Fibroblast of lung (primary cell): ENCODE measurements around the gene N4BP2L2. TPM values are rescaled to one million over a fixed set of nuclear protein-coding genes. Genes with fewer than 3 reads are reported as not detected.

Source experiments
- DNase-seq, 2 donors: peaks; one replicate each; pipeline versions ENCODE4 v3.0.0 to v3.0.0-alpha.2; 2010; ENCODE audit warnings: low read depth in 2 of 2
- H2AFZ ChIP-seq: 2 replicates; pipeline ENCODE4 v1.5.1; 2012; ENCODE audit warnings: low read length, control low read depth, inconsistent platforms
- H3K27ac ChIP-seq: 2 replicates; pipeline ENCODE4 v1.5.1; 2011; ENCODE audit warnings: low read length, control low read depth; ENCODE audit not compliant: insufficient read depth
- H3K27me3 ChIP-seq: 2 replicates; pipeline ENCODE4 v1.5.1; 2011; ENCODE audit warnings: mild to moderate bottlenecking, low read length; ENCODE audit not compliant: control insufficient read depth, insufficient read depth
- H3K36me3 ChIP-seq: 2 replicates; pipeline ENCODE4 v1.5.1; 2011; ENCODE audit warnings: low read length; ENCODE audit not compliant: control insufficient read depth, insufficient read depth
- H3K4me1 ChIP-seq: 2 replicates; pipeline ENCODE4 v1.5.1; 2011; ENCODE audit warnings: low read length; ENCODE audit not compliant: control insufficient read depth, insufficient read depth; ENCODE audit errors: extremely low read depth
- H3K4me2 ChIP-seq: 2 replicates; pipeline ENCODE4 v1.5.1; 2011; ENCODE audit warnings: low read length, control low read depth; ENCODE audit not compliant: insufficient read depth; ENCODE audit errors: extremely low read depth
- H3K4me3 ChIP-seq, 4 experiments: fragments of 200-600 bp in 1 of 4; sonication (generic) in 1 of 4; replicated peaks in 1 of 4; 2 replicates each; pipeline ENCODE4 v1.5.1; 2011 to 2016; ENCODE audit warnings: low read length in 4 of 4, low read depth in 3 of 4, mild to moderate bottlenecking in 3 of 4, control low read depth in 2 of 4, inconsistent platforms in 1 of 4, mixed read lengths in 1 of 4; ENCODE audit not compliant: insufficient read depth in 1 of 4; ENCODE audit errors: control extremely low read depth in 1 of 4
- H3K79me2 ChIP-seq: 2 replicates; pipeline ENCODE4 v1.5.1; 2012; ENCODE audit warnings: mild to moderate bottlenecking, low read length, inconsistent platforms; ENCODE audit not compliant: control insufficient read depth, insufficient read depth
- H3K9ac ChIP-seq: 2 replicates; pipeline ENCODE4 v1.5.1; 2011; ENCODE audit warnings: mild to moderate bottlenecking, low read length, control low read depth; ENCODE audit not compliant: insufficient read depth
- H3K9me3 ChIP-seq: 2 replicates; pipeline ENCODE4 v1.5.1; 2012; ENCODE audit warnings: low read depth, low read length; ENCODE audit not compliant: control insufficient read depth, insufficient read depth
- H4K20me1 ChIP-seq: 2 replicates; pipeline ENCODE4 v1.5.1; 2011; ENCODE audit warnings: low read length; ENCODE audit not compliant: control insufficient read depth, insufficient read depth; ENCODE audit errors: extremely low read depth
- CTCF ChIP-seq, 2 donors: IDR thresholded peaks in 1 of 2; conservative IDR thresholded peaks in 1 of 2; 1 replicate in 1 of 2; 2 replicates in 1 of 2; pipeline ENCODE4 v1.5.1; 2011 to 2012; ENCODE audit warnings: low read length in 2 of 2, control low read depth in 1 of 2, inconsistent platforms in 1 of 2, low read depth in 1 of 2, mild to moderate bottlenecking in 1 of 2
- EZH2 ChIP-seq: IDR thresholded peaks from 2 replicates; pipeline ENCODE4 v1.5.1; 2012; ENCODE audit warnings: low read length, control low read depth, mild to moderate bottlenecking; ENCODE audit errors: missing control alignments
- polyA plus RNA-seq, 2 donors: library from polyadenylated mRNA; depleted of rRNA in 1 of 2; stranded (reverse) in 1 of 2; unstranded in 1 of 2; fragments of >200 nt; gene quantifications; 2 replicates each; pipeline ENCODE4 v1.2.1, GENCODE V29; 2011 to 2012; ENCODE audit warnings: missing spikeins in 1 of 2
- total RNA-seq: library from RNA; depleted of rRNA; stranded (reverse); fragments of >200 nt; gene quantifications from 2 replicates; pipeline ENCODE4 v1.2.1, GENCODE V29; 2014

The N4BP2L2 gene
- total and polyA plus RNA-seq, 2 donors (not counting 1 experiment from before 2014, with no cell fraction given) = 62.4 to 139 TPM

GRCh38 chr13:32582991-32583390, 44.4 kb upstream of the N4BP2L2 start:
- no peaks in the 10 kb centered on the region for H4K20me1 ChIP-seq
- H3K4me2 ChIP-seq = no peak overlapping the region
- no peaks in the 10 kb centered on the region for H3K27me3 ChIP-seq
- no peak overlapping the region for H3K9ac ChIP-seq
- peaks cover 5% of the 10 kb centered on the region for H3K4me1 ChIP-seq
- DNase-seq = no peak
- H3K36me3 ChIP-seq = no peaks in the 10 kb centered on the region
- peaks cover 9% of the 10 kb centered on the region for H3K79me2 ChIP-seq
- no peak overlapping the region for H2AFZ ChIP-seq
- H3K9me3 ChIP-seq = no peaks in the 10 kb centered on the region
- no peak overlapping the region for H3K27ac ChIP-seq
- TF ChIP-seq EZH2 (no peak), CTCF (conservative IDR thresholded peaks at IDR 0.05 in 1 of 2, IDR thresholded peaks at IDR 0.05 in 1 of 2; ENCODE audit: low read depth in 1 of 2, low read length in 2 of 2) (no peak)
- H3K4me3 ChIP-seq = no peak overlapping the region

GRCh38 chr13:32582281-32582680, 43.7 kb upstream of the N4BP2L2 start:
- peaks cover 2% of the 10 kb centered on the region for H3K79me2 ChIP-seq
- peaks cover 5% of the 10 kb centered on the region for H3K4me1 ChIP-seq
- H3K9me3 ChIP-seq = no peaks in the 10 kb centered on the region

GRCh38 chr13:32581177-32581786, 42.7 kb upstream of the N4BP2L2 start:
- peak; percentile 20 to 51 for TF ChIP-seq CTCF (conservative IDR thresholded peaks at IDR 0.05 in 1 of 2, IDR thresholded peaks at IDR 0.05 in 1 of 2; ENCODE audit: low read depth in 1 of 2, low read length in 2 of 2)
- no peak for TF ChIP-seq EZH2

More at GRCh38 chr13:32582281-32582680, 43.7 kb upstream of the N4BP2L2 start:
- H2AFZ ChIP-seq = no peak overlapping the region
- no peak overlapping the region for H3K9ac ChIP-seq
- DNase-seq = no peak
- no peak overlapping the region for H3K27ac ChIP-seq
- no peak overlapping the region for H3K4me2 ChIP-seq
- no peaks in the 10 kb centered on the region for H3K27me3 ChIP-seq
- no peaks in the 10 kb centered on the region for H3K36me3 ChIP-seq
- H4K20me1 ChIP-seq = no peaks in the 10 kb centered on the region
- no peak for TF ChIP-seq EZH2
- TF ChIP-seq CTCF (conservative IDR thresholded peaks at IDR 0.05 in 1 of 2, IDR thresholded peaks at IDR 0.05 in 1 of 2; ENCODE audit: low read depth in 1 of 2, low read length in 2 of 2) = no peak
- H3K4me3 ChIP-seq = no peak overlapping the region

More at GRCh38 chr13:32581177-32581786, 42.7 kb upstream of the N4BP2L2 start:
- no peaks in the 10 kb centered on the region for H3K36me3 ChIP-seq
- DNase-seq = peak; percentile 11 to 64
- H3K27me3 ChIP-seq = no peaks in the 10 kb centered on the region
- H4K20me1 ChIP-seq = no peaks in the 10 kb centered on the region
- H3K79me2 ChIP-seq = no peaks in the 10 kb centered on the region
- H3K4me3 ChIP-seq = no peak overlapping the region
- no peak overlapping the region for H3K9ac ChIP-seq
- H3K9me3 ChIP-seq = no peaks in the 10 kb centered on the region
- no peak overlapping the region for H3K4me2 ChIP-seq
- H2AFZ ChIP-seq = no peak overlapping the region
- peaks cover 5% of the 10 kb centered on the region for H3K4me1 ChIP-seq
- no peak overlapping the region for H3K27ac ChIP-seq
